ENCODE results near the gene COL9A2.

DNA sequence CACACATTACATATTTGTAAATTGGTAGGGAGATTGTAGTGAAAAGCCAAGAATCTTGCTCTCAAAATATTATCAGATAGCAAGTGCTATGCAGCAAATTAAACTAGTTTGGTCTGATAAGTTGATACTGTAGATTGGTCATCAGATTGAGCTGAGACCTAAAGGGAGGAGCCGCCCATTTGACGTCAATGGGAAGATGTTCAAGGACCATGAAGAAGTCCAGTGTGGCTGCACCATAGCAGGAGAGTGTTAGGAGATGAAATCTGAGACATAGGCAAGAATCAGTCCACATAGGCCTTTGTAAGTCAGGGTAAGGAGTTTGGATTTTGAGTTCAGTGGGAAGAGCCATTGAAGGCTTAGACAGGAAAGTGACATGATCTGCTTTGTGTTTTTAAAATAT, 42.8 kb downstream of the COL9A2 start:
- TF ChIP-seq, protein P1, sequence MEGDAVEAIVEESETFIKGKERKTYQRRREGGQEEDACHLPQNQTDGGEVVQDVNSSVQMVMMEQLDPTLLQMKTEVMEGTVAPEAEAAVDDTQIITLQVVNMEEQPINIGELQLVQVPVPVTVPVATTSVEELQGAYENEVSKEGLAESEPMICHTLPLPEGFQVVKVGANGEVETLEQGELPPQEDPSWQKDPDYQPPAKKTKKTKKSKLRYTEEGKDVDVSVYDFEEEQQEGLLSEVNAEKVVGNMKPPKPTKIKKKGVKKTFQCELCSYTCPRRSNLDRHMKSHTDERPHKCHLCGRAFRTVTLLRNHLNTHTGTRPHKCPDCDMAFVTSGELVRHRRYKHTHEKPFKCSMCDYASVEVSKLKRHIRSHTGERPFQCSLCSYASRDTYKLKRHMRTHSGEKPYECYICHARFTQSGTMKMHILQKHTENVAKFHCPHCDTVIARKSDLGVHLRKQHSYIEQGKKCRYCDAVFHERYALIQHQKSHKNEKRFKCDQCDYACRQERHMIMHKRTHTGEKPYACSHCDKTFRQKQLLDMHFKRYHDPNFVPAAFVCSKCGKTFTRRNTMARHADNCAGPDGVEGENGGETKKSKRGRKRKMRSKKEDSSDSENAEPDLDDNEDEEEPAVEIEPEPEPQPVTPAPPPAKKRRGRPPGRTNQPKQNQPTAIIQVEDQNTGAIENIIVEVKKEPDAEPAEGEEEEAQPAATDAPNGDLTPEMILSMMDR (IDR thresholded peaks at IDR 0.05) = no peak
- no peak for TF ChIP-seq POLR2A (IDR thresholded peaks at IDR 0.05)
